GM12891 (cell line): ENCODE data around the gene RNF5.

Source experiments
- POLR2A ChIP-seq: IDR thresholded peaks from 2 replicates; pipeline ENCODE4 v1.6.1; 2011; ENCODE audit warnings: low read depth, low read length, control low read depth
- POLR2AphosphoS5 ChIP-seq: IDR thresholded peaks from 2 replicates; pipeline ENCODE4 v1.6.1; 2011; ENCODE audit warnings: low read depth, low read length, control low read depth
- POU2F2 ChIP-seq: IDR thresholded peaks from 2 replicates; pipeline ENCODE4 v1.6.1; 2011; ENCODE audit warnings: low read depth, mild to moderate bottlenecking, control low read depth, low read length, moderate library complexity
- TAF1 ChIP-seq: IDR thresholded peaks from 2 replicates; pipeline ENCODE4 v1.6.1; 2011; ENCODE audit warnings: low read depth, low read length, control low read depth

DNA sequence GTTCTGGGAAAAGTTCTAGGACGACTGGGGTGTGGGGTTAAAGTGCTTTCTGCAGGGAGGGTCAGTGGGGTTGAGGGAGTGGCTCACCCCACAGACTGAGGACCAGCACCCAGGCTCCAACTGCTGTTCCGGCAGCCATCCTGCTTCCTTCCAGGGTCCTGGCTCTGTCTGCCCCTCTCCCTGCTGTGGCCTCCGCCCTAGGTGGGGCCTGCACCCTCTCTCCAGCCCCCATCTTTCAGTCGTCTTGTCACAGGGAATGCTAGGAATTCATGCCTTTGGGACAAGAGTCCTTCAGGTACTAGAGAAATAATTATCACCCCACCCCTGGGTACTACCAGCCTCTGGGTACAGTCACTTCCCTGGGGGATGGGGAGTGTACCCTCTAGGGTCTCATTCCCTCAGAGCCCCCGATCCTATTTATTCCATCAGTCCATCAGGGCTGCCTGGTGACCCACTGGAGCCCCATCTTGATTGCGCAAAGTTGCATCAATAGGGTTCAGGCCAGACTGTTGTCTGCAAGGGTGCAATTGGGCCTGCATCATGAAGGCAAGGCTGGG, 6.0 kb downstream of the RNF5 start, which contains the start of gene AGER:
- TF ChIP-seq POLR2A, result no peak
- TF ChIP-seq POLR2AphosphoS5, result peak; percentile 33; the same call in 1 of the 2 replicates
- TF ChIP-seq POU2F2, result no peak
- TF ChIP-seq TAF1, result no peak
